ENCODE measurements around the gene MYOG. TPM values are rescaled to one million over a fixed set of nuclear protein-coding genes. Genes with fewer than 3 reads are reported as not detected.

The MYOG gene
- total RNA-seq, 1 experiment from 2014 or later, result not detected

DNA sequence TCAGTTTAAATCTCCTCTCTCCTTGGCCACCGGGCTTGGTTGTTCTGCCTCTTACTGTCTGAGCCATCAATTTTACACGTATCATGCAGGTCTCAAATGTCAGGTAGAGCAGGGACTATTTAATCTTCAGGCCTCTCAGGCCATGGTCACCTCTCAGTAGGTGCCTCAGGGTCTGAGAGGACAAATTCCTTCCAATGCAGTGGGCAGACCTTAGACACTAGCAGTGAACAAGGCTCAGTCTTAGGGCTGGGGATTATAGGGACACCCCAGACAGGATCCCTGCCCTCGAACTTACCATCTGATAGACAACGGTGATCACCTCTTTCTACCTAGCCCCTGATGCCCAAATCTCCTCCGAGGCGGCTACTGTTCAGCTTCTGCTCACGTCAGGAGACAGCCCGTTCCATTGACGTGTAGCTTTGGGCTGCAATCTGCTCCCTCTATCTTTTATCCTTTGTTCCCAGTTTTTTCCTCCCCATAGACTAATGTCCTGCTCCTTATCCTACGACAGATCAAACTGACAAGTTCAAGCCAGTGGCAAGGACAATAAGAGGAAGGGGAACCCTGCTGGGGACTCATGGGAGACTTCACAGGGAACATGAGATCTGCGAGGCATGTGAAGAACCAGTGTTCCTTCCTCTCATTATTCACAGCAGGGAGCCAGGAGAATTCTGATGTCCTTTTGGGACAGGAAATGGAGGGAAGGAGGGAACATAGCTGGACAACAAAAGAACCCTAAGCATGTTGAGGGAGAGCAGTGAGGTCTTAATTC lies 1.4 kb upstream of the MYOG start:
- no CpG with 5 or more reads among the region's 11 CpGs for WGBS (ENCODE audit: extremely low coverage, insufficient read length, low lambda C conversion rate)
- no peak overlapping the region for H3K4me3 Mint-ChIP-seq

More for the DNA sequence above, 1.4 kb upstream of the MYOG start:
- Histone ChIP-seq H2BK15ac (ENCODE audit: low read depth, low read length) (no peak overlapping the region), H3K4me1 (ENCODE audit: insufficient read depth, low read length) (no peaks in the 10 kb centered on the region), H3K23ac (ENCODE audit: insufficient read length, low read depth, low read length) (no peak overlapping the region), H3K18ac (ENCODE audit: insufficient read length, low read depth, low read length) (no peak overlapping the region), H4K20me1 (ENCODE audit: control insufficient read depth, insufficient read depth, insufficient read length) (peaks cover 3% of the 10 kb centered on the region), H2AK5ac (ENCODE audit: insufficient read length, low read length) (no peak overlapping the region), H3K4me2 (ENCODE audit: insufficient read depth, insufficient read length, low read length) (no peak overlapping the region), H2AFZ (ENCODE audit: low read length) (no peak overlapping the region), H3K9me3 (ENCODE audit: control insufficient read depth, low read depth, low read length) (no peaks in the 10 kb centered on the region), H3K4ac (ENCODE audit: low read depth, low read length) (no peak overlapping the region), H4K8ac (replicated peaks; ENCODE audit: insufficient read length, low read depth, low read length) (no peak overlapping the region), H4K91ac (ENCODE audit: insufficient read length, low read depth, low read length) (no peak overlapping the region), H3T11ph (ENCODE audit: low read length) (no peak overlapping the region), H3K14ac (ENCODE audit: insufficient read depth, low read length) (no peak overlapping the region), H3K27me3 (ENCODE audit: insufficient read depth, low read length) (no peaks in the 10 kb centered on the region), H2BK120ac (ENCODE audit: low read depth, low read length, poor library complexity, severe bottlenecking) (no peak overlapping the region), H2BK12ac (ENCODE audit: insufficient read length, low read depth, low read length) (no peak overlapping the region), H2BK20ac (ENCODE audit: low read depth, low read length, poor library complexity, severe bottlenecking) (no peak overlapping the region), H4K5ac (ENCODE audit: insufficient read length, low read depth, low read length) (no peak overlapping the region), H3K79me2 (ENCODE audit: insufficient read depth, low read length) (no peaks in the 10 kb centered on the region), H3K27ac (ENCODE audit: insufficient read length, low read depth, low read length) (no peak overlapping the region), H2BK5ac (ENCODE audit: insufficient read length, low read length) (no peak overlapping the region), H3K79me1 (ENCODE audit: insufficient read depth, low read depth, low read length, poor library complexity, severe bottlenecking) (no peaks in the 10 kb centered on the region), H3K56ac (ENCODE audit: insufficient read length, low read depth, low read length) (no peak overlapping the region), H3K9ac (ENCODE audit: extremely low read depth, insufficient read length, low read length) (no peak overlapping the region), H3K23me2 (ENCODE audit: insufficient read length, low read depth, low read length, poor library complexity, severe bottlenecking) (no peaks in the 10 kb centered on the region)
- Mint-ChIP-seq H3K27ac (peak overlapping the region in 1 of 3 experiments; percentile 21; a peak in 2 of 7 replicates), H3K36me3 (ENCODE audit: insufficient read depth in 1 of 3, low read depth in 3 of 3) (no peaks in the 10 kb centered on the region), H3K4me1 (peaks cover 43 to 52% of the 10 kb centered on the region in 2 experiments), H3K27me3 (ENCODE audit: low read depth) (peaks cover 5% of the 10 kb centered on the region), H3K9me3 (no peaks in the 10 kb centered on the region)
- TF ChIP-seq, protein P1, sequence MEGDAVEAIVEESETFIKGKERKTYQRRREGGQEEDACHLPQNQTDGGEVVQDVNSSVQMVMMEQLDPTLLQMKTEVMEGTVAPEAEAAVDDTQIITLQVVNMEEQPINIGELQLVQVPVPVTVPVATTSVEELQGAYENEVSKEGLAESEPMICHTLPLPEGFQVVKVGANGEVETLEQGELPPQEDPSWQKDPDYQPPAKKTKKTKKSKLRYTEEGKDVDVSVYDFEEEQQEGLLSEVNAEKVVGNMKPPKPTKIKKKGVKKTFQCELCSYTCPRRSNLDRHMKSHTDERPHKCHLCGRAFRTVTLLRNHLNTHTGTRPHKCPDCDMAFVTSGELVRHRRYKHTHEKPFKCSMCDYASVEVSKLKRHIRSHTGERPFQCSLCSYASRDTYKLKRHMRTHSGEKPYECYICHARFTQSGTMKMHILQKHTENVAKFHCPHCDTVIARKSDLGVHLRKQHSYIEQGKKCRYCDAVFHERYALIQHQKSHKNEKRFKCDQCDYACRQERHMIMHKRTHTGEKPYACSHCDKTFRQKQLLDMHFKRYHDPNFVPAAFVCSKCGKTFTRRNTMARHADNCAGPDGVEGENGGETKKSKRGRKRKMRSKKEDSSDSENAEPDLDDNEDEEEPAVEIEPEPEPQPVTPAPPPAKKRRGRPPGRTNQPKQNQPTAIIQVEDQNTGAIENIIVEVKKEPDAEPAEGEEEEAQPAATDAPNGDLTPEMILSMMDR (conservative IDR thresholded peaks at IDR 0.05), result no peak
- DNase-seq, result peak; percentile 24
